Esophagus squamous epithelium (tissue), 4 donors: ENCODE results near the gene PLCB4.

Source experiments
- POLR2A ChIP-seq, 4 donors: fragments of 450-650 bp; IDR thresholded peaks; one replicate each; pipeline ENCODE4 v1.6.1; 2017; ENCODE audit warnings: antibody characterized with exemption in 4 of 4, mild to moderate bottlenecking in 4 of 4, moderate library complexity in 3 of 4
- TF ChIP-seq, protein P1 (sequence below), 6 experiments: fragments of 450-650 bp in 4 of 6; fragments of 200-600 bp in 2 of 6; sonication (generic) in 2 of 6; IDR thresholded peaks; one replicate each; pipeline ENCODE4 v1.5.1; 2016 to 2019; ENCODE audit warnings: antibody characterized with exemption in 6 of 6, mild to moderate bottlenecking in 4 of 6, moderate library complexity in 4 of 6

DNA sequence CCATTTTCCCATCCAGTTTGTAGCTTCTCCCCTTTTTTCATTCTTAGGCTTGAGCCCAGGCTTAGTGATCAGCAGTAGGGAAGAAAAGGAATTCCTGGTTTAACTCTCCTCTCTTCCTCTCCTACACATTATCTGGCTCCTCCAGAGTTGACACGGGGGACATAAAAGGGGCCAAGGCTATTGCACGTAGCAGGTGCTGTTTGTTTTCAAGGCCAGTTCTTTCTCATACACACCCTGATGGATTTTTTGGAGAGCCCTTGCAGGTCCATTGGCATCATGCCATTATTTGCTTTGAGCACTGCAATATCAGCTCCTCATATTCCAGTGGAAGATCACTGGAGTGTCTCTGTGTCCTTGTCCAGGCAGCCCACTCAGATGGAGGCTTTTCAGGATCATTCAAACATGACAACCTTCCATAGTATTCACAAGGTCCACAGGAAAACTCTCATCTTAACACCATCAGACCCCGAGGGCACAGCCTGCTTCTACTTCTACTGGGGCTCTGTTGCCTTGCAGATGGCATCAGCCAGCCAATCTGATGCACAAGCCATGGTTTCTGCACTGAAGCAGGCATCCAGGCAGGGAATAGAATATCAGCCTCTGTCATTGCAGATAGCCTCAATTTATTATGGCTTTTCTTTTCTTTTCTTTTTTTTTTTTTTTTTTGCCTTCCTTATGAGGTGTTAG, 18.8 kb downstream of the PLCB4 start:
- TF ChIP-seq POLR2A (IDR thresholded peaks at IDR 0.05), result no peak
- TF ChIP-seq, protein P1, sequence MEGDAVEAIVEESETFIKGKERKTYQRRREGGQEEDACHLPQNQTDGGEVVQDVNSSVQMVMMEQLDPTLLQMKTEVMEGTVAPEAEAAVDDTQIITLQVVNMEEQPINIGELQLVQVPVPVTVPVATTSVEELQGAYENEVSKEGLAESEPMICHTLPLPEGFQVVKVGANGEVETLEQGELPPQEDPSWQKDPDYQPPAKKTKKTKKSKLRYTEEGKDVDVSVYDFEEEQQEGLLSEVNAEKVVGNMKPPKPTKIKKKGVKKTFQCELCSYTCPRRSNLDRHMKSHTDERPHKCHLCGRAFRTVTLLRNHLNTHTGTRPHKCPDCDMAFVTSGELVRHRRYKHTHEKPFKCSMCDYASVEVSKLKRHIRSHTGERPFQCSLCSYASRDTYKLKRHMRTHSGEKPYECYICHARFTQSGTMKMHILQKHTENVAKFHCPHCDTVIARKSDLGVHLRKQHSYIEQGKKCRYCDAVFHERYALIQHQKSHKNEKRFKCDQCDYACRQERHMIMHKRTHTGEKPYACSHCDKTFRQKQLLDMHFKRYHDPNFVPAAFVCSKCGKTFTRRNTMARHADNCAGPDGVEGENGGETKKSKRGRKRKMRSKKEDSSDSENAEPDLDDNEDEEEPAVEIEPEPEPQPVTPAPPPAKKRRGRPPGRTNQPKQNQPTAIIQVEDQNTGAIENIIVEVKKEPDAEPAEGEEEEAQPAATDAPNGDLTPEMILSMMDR (IDR thresholded peaks at IDR 0.05), result no peak
